CD14-positive monocyte (primary cell): Measurements from ENCODE around the gene RDH12. TPM values are rescaled to one million over a fixed set of nuclear protein-coding genes. Genes with fewer than 3 reads are reported as not detected.

Experiments
- DNase-seq, 3 donors: peaks; one replicate each; pipeline ENCODE4 v3.0.0-alpha.2; 2011 to 2022
- H2AFZ ChIP-seq: 2 replicates; pipeline ENCODE4 v1.6.0; 2012; ENCODE audit warnings: mild to moderate bottlenecking, low read depth, low read length, inconsistent platforms; ENCODE audit not compliant: insufficient read depth, poor library complexity, severe bottlenecking
- H3K27ac ChIP-seq, 2 donors: 1 replicate in 1 of 2; 2 replicates in 1 of 2; pipeline ENCODE4 v1.5.1; 2012 to 2013; ENCODE audit warnings: low read length in 2 of 2, control low read depth in 1 of 2, inconsistent platforms in 1 of 2, low read depth in 1 of 2, mild to moderate bottlenecking in 1 of 2
- H3K27me3 ChIP-seq, 2 donors: one replicate each; pipeline versions ENCODE4 v1.6.0 to v1.6.1; 2011 to 2013; ENCODE audit warnings: low read length in 2 of 2; ENCODE audit not compliant: control insufficient read depth in 2 of 2, insufficient read depth in 2 of 2
- H3K36me3 ChIP-seq, 2 donors: replicated peaks in 1 of 2; 1 replicate in 1 of 2; 2 replicates in 1 of 2; pipeline versions ENCODE4 v1.5.1 to v1.6.1; 2012 to 2013; ENCODE audit warnings: low read length in 2 of 2, control low read depth in 1 of 2, inconsistent platforms in 1 of 2, mild to moderate bottlenecking in 1 of 2; ENCODE audit not compliant: insufficient read depth in 2 of 2, control insufficient read depth in 1 of 2
- H3K4me1 ChIP-seq, 2 donors: 1 replicate in 1 of 2; 2 replicates in 1 of 2; pipeline versions ENCODE4 v1.5.1 to v1.6.1; 2012 to 2013; ENCODE audit warnings: low read length in 2 of 2, control low read depth in 1 of 2, inconsistent platforms in 1 of 2, mild to moderate bottlenecking in 1 of 2, moderate library complexity in 1 of 2; ENCODE audit not compliant: insufficient read depth in 2 of 2, control insufficient read depth in 1 of 2
- H3K4me2 ChIP-seq: replicated peaks from 2 replicates; pipeline ENCODE3; 2012; ENCODE audit warnings: low read length, moderate library complexity, mild to moderate bottlenecking; ENCODE audit not compliant: poor library complexity, severe bottlenecking; ENCODE audit errors: extremely low read depth
- H3K4me3 ChIP-seq, 3 experiments: fragments of 200-600 bp in 1 of 3; sonication (generic) in 1 of 3; replicated peaks in 1 of 3; 1 replicate in 2 of 3; 2 replicates in 1 of 3; pipeline ENCODE4 v1.5.1; 2011 to 2013; ENCODE audit warnings: low read length in 3 of 3, mild to moderate bottlenecking in 3 of 3, control low read depth in 2 of 3, low read depth in 2 of 3, inconsistent platforms in 1 of 3, moderate library complexity in 1 of 3
- H3K79me2 ChIP-seq: 2 replicates; pipeline ENCODE4 v1.6.0; 2012; ENCODE audit warnings: mild to moderate bottlenecking, control low read depth, inconsistent platforms, low read length, moderate library complexity; ENCODE audit not compliant: insufficient read depth
- H3K9ac ChIP-seq: 2 replicates; pipeline ENCODE4 v1.6.0; 2017; ENCODE audit warnings: low read length, mild to moderate bottlenecking; ENCODE audit not compliant: insufficient read depth, poor library complexity, severe bottlenecking
- H3K9me3 ChIP-seq, 2 donors: replicated peaks in 1 of 2; 1 replicate in 1 of 2; 2 replicates in 1 of 2; pipeline versions ENCODE4 v1.5.1 to v1.6.1; 2012 to 2013; ENCODE audit warnings: low read length in 2 of 2, control low read depth in 1 of 2; ENCODE audit not compliant: control insufficient read depth in 1 of 2, insufficient read depth in 1 of 2
- H4K20me1 ChIP-seq: 2 replicates; pipeline ENCODE4 v1.6.0; 2012; ENCODE audit warnings: mild to moderate bottlenecking, low read length, control low read depth, moderate library complexity; ENCODE audit not compliant: insufficient read depth
- H3K27ac Mint-ChIP-seq, 7 donors: one replicate each; pipeline ENCODE4 v1.8.0; 2020; ENCODE audit warnings: mild to moderate bottlenecking in 7 of 7, mixed read lengths in 7 of 7, moderate library complexity in 6 of 7, inconsistent platforms in 2 of 7
- H3K27me3 Mint-ChIP-seq, 3 donors: one replicate each; pipeline ENCODE4 v1.8.0; 2021 to 2022; ENCODE audit warnings: low read depth in 3 of 3, mild to moderate bottlenecking in 3 of 3, mixed read lengths in 3 of 3, moderate library complexity in 3 of 3, inconsistent platforms in 1 of 3
- H3K36me3 Mint-ChIP-seq, 2 donors: one replicate each; pipeline ENCODE4 v1.8.0; 2020; ENCODE audit warnings: mixed read lengths in 2 of 2, inconsistent platforms in 1 of 2, mild to moderate bottlenecking in 1 of 2
- H3K4me1 Mint-ChIP-seq: one replicate; pipeline ENCODE4 v1.8.0; 2020; ENCODE audit warnings: mild to moderate bottlenecking, mixed read lengths
- H3K4me3 Mint-ChIP-seq, 2 donors: one replicate each; pipeline ENCODE4 v1.8.0; 2020; ENCODE audit warnings: mild to moderate bottlenecking in 2 of 2, mixed read lengths in 2 of 2, moderate library complexity in 1 of 2
- H3K9me3 Mint-ChIP-seq, 7 donors: one replicate each; pipeline ENCODE4 v1.8.0; 2020 to 2022; ENCODE audit warnings: mixed read lengths in 7 of 7, mild to moderate bottlenecking in 6 of 7, moderate library complexity in 6 of 7, inconsistent platforms in 2 of 7
- WGBS: methylation state at CpG from one replicate; pipeline ENCODE4 v1.1.5; 2013; ENCODE audit warnings: missing lambda C conversion rate; ENCODE audit not compliant: insufficient coverage; 5-methylcytosine and 5-hydroxymethylcytosine counted together
- intact Hi-C, 2 donors: fragments of 100-400 bp; cut with micrococcal nuclease; formaldehyde crosslinking; loops; one replicate each; pipeline versions ENCODE4 v1.15.0 to v1.15.1; 2023
- polyA plus RNA-seq, 3 donors: library from polyadenylated mRNA; depleted of rRNA in 1 of 3; unstranded in 2 of 3; stranded (reverse) in 1 of 3; fragments of 300-500 nt in 2 of 3; fragments of >200 nt in 1 of 3; fragmentation: Illumina TruSeq in 2 of 3; gene quantifications; 1 replicate in 2 of 3; 2 replicates in 1 of 3; pipeline ENCODE4 v1.2.3, GENCODE V29; 2012 to 2021
- TF ChIP-seq, protein P1 (sequence below): fragments of 200-600 bp; IDR thresholded peaks from one replicate; pipeline ENCODE4 v1.8.0; 2022; ENCODE audit warnings: antibody characterized with exemption, mild to moderate bottlenecking

Gene RDH12
- polyA plus RNA-seq, 3 donors = 0.17 TPM; not detected in 2

GRCh38 chr14:67683842-67684241, 17.8 kb upstream of the RDH12 start:
- no peak overlapping the region for H3K4me3 ChIP-seq
- peaks cover 15 to 20% of the 10 kb centered on the region in 2 donors for H3K4me1 ChIP-seq
- no peak for DNase-seq
- H3K4me1 Mint-ChIP-seq = peaks cover 12% of the 10 kb centered on the region
- H3K27ac Mint-ChIP-seq = no peak overlapping the region
- no peak overlapping the region for H3K4me2 ChIP-seq
- no peaks in the 10 kb centered on the region for H3K27me3 ChIP-seq
- intact Hi-C loops = no loop called here
- H3K36me3 ChIP-seq = peaks cover 18 to 75% of the 10 kb centered on the region in 2 donors
- no peaks in the 10 kb centered on the region for H4K20me1 ChIP-seq
- peaks cover 0 to 2% (median 0%) of the 10 kb centered on the region in 7 donors for H3K9me3 Mint-ChIP-seq
- no peaks in the 10 kb centered on the region for H3K9me3 ChIP-seq
- no peak overlapping the region for H3K27ac ChIP-seq
- H3K36me3 Mint-ChIP-seq = peaks cover 64 to 74% of the 10 kb centered on the region in 2 donors
- H2AFZ ChIP-seq = no peak overlapping the region
- no peak overlapping the region for H3K4me3 Mint-ChIP-seq
- peaks cover 0 to 2% (median 0%) of the 10 kb centered on the region in 3 donors for H3K27me3 Mint-ChIP-seq
- no peak overlapping the region for H3K9ac ChIP-seq
- no peaks in the 10 kb centered on the region for H3K79me2 ChIP-seq
- TF ChIP-seq, protein P1, sequence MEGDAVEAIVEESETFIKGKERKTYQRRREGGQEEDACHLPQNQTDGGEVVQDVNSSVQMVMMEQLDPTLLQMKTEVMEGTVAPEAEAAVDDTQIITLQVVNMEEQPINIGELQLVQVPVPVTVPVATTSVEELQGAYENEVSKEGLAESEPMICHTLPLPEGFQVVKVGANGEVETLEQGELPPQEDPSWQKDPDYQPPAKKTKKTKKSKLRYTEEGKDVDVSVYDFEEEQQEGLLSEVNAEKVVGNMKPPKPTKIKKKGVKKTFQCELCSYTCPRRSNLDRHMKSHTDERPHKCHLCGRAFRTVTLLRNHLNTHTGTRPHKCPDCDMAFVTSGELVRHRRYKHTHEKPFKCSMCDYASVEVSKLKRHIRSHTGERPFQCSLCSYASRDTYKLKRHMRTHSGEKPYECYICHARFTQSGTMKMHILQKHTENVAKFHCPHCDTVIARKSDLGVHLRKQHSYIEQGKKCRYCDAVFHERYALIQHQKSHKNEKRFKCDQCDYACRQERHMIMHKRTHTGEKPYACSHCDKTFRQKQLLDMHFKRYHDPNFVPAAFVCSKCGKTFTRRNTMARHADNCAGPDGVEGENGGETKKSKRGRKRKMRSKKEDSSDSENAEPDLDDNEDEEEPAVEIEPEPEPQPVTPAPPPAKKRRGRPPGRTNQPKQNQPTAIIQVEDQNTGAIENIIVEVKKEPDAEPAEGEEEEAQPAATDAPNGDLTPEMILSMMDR = no peak

- H3K79me2 ChIP-seq = peaks cover 10% of the 10 kb centered on the region
- H3K36me3 Mint-ChIP-seq = peaks cover 68 to 76% of the 10 kb centered on the region in 2 donors
Measured at GRCh38 chr14:67690011-67690410, 11.7 kb upstream of the RDH12 start.

More at GRCh38 chr14:67690011-67690410, 11.7 kb upstream of the RDH12 start:
- Histone ChIP-seq H3K4me2 (no peak overlapping the region), H3K27me3 (no peaks in the 10 kb centered on the region), H3K4me3 (no peak overlapping the region), H2AFZ (no peak overlapping the region), H4K20me1 (peaks cover 6% of the 10 kb centered on the region), H3K36me3 (peaks cover 40 to 79% of the 10 kb centered on the region in 2 donors), H3K9ac (no peak overlapping the region), H3K27ac (peak overlapping the region in 1 of 2 donors; percentile 24), H3K4me1 (peaks cover 6% of the 10 kb centered on the region in 2 donors), H3K9me3 (no peaks in the 10 kb centered on the region)
- Mint-ChIP-seq H3K4me3 (no peak overlapping the region), H3K4me1 (peaks cover 10% of the 10 kb centered on the region), H3K9me3 (no peaks in the 10 kb centered on the region), H3K27ac (peak overlapping the region in 1 of 7 donors; percentile 38), H3K27me3 (peaks cover 0 to 2% (median 1%) of the 10 kb centered on the region in 3 donors)
- TF ChIP-seq, protein P1 = no peak
- intact Hi-C loops = no loop called here
- DNase-seq = no peak
- WGBS = 94% methylated on average over 3 of the region's 4 CpGs
